NT2/D1 (cell line): Measurements from ENCODE around the gene RAB3GAP1.

Experiments used
- YY1 ChIP-seq: IDR thresholded peaks from 2 replicates; pipeline ENCODE4 v1.6.1; 2011; ENCODE audit not compliant: insufficient read length, insufficient read depth
- ZNF274 ChIP-seq: IDR thresholded peaks from 2 replicates; pipeline ENCODE4 v1.6.1; 2011; ENCODE audit warnings: mild to moderate bottlenecking, low read depth, low read length

DNA sequence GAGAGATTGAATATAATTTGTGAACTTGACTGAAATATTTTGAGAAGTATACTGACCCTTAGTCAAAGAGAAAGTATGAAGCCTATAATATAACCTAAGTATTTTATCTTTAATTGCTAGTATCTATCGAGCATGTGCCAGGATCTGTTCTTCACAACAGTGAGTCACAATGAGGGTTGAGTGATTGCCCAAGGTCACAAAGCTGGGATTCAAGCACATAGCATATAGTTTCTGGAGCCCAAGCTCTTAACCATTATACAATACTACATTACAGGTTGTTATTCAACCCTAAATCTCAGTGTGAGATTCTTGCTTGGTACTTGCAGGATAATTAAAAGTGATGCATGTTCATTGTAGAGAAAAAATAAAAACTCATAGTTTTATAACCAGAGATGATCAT, 97.2 kb downstream of the RAB3GAP1 start:
- TF ChIP-seq YY1 (no peak), ZNF274 (no peak)
